HG03280 (cell line): ENCODE results near the gene GADD45B.
A peak's percentile ranks its signal among the peaks of the same experiment; 100 is the strongest.

ENCODE experiments used
- ATAC-seq: cut with Tn5 transposase; IDR thresholded peaks from one replicate; pipeline ENCODE4 v1.9.1; 2021; ENCODE audit warnings: mild to moderate bottlenecking, moderate library complexity; ENCODE audit not compliant: unreplicated experiment

The GADD45B gene, protein sequence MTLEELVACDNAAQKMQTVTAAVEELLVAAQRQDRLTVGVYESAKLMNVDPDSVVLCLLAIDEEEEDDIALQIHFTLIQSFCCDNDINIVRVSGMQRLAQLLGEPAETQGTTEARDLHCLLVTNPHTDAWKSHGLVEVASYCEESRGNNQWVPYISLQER

DNA sequence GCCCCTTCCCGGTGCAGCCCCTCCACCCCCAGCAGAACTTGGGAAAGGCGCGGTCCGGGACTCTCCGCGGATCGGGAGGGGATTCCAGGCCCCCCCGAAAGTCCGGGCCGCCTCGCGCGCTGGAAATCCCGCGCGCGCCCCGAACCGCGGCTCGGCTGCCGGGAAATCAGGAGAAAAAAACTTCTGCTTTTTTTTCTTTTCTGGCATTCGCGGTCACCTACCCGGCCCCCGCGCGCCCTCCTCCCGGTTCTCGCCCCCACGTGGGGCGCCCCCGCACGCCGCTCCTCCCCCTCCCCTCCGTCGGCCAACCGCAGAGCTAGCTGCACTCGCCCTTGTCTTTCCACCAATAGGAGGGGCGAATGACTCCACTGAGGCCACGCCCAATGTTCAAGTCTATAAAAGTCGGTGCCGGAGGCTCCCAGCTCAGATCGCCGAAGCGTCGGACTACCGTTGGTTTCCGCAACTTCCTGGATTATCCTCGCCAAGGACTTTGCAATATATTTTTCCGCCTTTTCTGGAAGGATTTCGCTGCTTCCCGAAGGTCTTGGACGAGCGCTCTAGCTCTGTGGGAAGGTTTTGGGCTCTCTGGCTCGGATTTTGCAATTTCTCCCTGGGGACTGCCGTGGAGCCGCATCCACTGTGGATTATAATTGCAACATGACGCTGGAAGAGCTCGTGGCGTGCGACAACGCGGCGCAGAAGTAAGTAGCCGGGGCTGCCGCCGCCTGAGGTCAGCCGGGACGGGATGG is at the start of gene GADD45B:
GADD45B (plus strand) TSS at position 426 of the 749 bp plus-strand sequence; CDS start at position 658, 232 bp downstream.
- ATAC-seq = peak; percentile 57

DNA sequence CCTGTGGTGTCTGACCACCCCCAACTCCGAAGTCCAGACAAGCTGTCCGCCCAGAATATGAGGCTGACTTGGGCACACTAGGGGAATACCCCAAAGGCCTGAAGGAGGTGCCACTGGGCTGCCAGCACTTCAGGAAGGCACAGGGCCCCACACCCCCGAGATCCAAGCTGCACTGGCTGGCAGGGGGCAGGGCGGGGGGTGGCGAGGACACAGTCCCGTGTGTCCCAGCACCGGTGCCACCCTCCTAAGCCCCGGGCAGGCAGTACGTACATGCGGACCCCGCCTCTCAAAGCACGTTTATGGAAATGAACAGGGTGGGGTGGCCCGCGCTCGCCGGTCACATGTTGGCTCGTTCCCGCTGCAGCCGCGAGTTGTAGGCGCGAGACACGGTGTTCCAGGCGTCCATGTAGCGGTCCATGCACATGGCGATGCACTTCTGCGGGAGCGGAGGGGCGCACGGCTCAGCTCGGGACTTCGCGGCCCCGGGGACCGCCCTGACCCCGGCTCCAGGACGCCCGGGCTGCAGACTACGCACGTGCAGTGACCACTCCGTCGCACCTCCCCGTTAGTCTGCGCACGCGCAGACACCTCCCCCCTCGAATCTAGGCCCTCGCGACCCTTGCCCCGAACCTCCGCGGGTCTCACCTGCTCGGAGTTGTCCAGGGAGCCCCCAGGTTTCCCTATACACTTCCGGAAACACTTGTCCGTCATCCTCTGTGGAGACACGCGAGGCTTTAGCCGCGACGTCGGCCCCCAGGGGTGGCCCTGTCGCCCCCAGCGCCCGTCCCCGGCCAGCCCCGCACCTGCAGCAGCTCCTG is 49.1 kb upstream of the GADD45B start:
- ATAC-seq = peak; percentile 17

DNA sequence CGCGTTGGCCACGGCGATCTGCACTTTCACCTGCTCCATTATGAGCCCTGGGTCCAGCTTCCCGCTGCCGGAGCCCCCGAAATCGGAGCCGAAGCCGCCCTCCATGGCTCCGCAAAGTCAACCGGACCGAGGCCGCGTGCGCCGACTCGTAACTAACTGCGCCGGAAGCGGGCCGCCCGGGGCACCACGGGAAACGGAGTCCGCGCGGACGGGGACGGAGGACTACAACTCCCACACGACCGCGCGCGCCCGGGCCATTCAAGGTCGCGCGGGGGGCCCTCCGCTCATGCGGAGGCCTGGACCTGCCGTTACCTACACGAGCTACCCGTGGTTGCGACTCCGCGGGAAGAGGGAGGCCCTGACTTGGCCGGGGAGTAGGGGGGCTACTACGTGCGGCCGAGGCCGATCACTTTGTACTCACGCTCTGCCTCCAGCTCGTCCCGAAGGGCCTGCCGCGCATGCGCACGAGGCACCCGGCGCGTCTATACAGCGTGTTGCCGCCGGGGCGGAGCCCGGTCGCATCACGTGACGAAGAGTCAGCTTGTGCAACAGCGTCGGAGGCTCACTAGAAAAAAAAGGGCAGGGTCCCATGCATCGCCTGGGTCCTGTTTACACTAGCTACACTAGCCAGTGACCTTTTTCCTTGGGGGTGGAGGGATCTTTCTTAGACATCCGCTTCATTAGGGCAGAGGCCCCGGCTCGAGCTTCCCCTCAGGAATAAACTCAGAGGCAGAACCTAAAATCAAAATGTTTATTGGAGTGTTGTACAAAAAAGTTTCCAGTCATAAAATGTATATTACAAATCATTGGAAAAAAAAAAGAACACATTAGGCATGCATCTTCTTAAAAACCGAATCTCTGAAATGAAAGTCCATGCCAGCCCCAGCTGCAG is 48.3 kb upstream of the GADD45B start, which contains the start of gene TIMM13:
TIMM13 (minus strand) TSS at position 158 of the 892 bp plus-strand sequence; CDS start at position 105, 53 bp downstream.
- peak; percentile 79 for ATAC-seq

DNA sequence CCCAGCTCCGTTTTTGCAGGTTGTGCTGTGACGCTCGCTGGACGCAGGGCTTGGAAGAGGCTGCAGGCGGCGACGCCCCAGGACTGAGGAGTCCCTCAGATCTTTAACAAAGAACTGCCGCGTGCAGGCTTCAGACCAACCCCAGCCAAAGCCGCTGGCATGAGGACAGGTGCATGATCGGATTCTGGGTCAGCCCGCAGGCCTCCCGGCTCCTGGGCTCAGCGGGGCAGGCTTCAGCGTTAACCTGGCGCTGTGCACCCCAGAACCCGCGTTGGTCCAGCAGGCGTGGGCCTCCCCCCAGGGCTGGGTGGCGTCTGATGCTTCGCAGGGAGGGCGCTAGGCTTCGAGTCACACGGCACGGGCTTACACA is 47.6 kb upstream of the GADD45B start:
- no peak for ATAC-seq

DNA sequence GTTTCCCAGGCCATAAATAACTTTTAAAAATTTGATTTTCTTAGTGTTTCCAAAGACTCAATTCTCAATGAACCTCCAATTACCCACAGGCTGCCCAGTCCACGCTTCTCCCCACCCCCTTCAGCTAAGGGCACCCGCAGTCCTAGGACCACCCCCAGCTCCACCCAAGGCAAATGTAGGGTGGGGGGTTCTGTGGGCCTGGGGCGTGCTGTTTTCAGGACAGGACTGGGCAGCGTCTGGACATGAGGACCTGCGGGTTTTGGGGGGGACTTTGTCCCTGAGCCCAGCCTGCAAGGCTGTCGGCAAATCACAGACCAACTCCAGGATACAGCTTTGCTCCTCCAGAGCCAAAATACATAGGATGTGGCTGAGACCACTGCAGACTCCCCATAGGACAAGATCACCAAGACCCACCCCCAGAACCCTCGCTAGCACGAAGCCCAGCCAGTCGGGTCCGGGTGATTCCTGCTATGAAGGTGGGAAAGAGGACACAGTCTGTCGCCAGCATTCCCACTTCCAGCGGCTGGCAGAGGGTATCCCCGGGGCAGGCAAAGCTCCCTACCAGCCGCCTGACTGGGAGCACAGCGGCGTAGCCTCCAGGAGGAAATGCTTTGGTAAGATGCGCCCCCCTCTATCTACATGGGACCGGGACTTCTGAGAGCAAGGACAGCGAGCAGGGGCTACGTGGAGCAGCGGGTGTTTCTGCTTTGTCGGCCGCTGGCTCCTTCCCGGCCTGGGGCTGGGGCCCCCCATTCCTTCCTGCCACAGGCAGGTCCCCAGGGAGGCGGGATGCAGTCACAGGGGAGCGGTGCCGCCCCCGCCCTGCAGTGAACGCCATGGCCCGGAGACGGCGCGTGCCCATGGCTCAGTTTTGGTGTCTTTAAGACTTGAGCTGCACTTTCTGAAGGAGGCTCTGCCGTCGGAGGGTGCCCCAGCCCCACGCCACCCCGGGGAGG is 46.9 kb upstream of the GADD45B start:
- no peak for ATAC-seq

DNA sequence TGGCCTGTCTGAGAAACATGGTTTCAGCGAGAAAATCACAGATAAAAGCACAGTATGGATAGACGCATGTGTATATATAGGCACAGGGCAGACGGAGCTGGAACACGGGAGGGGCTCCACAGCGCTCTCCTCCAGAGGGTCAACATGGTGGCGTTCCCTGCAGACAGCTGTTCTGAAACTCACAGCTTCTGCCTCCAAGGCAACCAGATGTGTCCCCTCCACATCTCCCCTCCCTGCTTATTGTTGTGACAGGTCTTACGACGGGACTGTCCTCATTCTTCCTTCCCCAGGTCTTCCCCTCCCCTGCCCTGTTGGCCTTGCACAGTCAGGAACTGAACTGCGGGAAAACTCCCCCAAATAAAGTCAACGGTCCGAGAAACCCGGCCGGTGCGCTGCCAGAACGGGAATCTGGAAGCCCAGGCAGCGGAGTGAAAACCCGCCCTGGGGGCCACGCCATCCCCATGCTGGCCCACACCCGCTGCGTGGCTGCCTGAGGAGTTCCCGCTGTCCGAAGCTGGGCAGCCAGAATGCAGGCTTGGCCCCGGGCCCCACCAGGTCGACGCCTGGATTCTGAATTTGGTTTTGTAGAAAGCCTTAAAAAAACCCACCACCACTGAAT is 45.9 kb upstream of the GADD45B start:
- no peak for ATAC-seq

DNA sequence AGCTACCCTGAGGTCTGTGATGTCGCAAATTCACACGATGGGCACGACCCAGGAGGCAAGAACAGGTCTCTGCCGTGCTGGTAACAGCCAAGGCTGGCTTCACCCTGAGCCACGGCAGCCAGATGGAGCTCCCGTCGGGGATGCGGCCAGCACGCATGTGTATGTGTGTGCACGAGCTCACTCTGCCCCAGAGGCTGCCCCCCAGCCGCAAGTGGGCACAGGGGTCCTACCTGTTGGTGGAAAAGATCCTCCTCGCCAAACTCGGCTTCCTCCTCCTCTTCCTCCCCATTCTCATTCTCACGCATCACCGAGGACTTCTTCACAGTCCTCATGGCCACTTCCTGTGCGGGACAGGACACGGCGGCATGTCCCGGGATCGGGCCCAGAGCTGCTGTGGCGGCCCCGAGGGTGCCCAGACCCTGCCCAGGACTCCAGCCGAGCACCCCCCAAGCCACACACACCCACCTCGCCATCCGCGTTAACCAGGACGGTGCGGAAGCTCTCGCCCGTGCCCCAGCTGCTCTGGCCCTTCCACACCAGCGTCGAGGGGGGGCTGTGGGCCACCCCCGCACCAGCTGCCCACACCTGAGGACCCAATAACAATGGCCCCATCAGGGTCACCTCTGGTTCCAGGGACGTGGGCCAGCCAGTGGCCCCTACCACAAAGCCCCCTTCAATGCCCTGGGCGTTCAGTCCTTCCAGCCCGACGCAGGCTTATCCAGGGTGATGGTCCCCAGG is 44.4 kb upstream of the GADD45B start:
- no peak for ATAC-seq

DNA sequence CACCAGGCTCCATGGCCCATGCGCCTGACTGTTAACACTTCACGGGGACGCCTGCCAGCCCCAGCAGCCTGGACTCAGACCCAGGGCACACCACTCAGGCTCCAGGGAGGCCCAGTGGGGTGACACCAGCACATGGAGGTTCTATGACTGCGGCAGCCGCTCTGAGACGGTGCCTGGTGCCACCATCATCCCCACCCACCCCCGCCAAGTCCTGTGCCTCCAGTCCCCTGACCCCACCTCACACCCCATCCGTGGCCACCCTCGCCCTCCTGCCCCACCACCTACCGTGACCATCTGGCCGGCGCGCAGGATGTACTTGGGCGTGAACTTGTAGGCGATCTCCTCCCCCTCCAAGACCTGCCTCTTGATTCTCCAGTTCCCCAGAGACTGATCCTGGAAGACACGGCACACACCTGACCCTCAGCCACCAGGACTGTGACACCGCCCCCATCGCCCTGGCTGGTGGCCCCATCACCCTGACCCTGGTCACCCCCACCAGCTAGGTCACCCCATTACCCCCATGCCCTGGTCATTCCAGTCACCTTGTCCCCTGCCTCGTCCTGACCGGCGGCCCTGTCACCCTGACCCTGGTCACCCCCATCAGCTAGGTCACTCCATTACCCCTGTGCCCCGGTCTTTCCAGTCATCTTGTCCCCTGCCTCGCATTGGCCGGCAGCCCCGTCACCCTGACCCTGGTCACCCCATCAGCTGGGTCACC is 43.6 kb upstream of the GADD45B start:
- ATAC-seq = no peak

DNA sequence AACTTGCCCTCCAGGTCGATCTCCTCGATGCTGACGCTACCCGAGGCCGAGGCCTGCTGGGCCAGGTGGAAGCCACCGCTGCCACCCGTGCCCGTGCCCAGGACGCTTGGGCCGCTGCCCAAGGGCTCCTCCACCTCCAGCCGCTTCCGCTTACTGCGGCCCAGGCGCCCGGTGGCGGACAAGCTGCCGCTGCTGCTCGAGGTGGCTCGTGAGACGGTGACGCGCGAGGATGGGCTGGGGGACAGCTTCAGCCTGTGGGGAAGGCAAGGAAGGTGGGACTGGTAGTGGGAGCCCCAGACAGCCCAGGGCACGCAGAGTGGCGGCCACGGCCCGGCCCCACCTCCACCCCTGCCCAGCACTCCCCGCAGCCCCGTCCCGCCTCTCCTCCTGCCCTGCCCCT is 42.1 kb upstream of the GADD45B start:
- no peak for ATAC-seq

DNA sequence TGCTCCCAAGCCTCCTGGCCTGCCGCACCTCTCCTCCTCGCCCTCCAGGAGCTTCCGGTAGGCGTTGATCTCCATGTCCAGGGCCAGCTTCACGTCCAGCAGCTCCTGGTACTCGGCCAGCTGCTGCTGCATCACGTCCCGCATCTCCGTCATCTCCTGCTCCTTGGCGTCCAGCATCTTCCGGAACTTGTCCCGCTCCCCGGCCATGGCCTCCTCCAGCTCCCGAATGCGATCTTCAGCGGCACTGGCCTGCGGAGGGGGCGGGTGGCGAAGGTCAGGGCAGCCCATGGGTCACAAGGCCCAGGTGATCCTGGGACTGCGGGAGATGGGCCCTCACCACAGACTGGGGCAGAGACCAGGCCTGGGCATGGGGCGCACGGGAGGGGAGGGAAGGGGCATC is 41.7 kb upstream of the GADD45B start:
- ATAC-seq = no peak

DNA sequence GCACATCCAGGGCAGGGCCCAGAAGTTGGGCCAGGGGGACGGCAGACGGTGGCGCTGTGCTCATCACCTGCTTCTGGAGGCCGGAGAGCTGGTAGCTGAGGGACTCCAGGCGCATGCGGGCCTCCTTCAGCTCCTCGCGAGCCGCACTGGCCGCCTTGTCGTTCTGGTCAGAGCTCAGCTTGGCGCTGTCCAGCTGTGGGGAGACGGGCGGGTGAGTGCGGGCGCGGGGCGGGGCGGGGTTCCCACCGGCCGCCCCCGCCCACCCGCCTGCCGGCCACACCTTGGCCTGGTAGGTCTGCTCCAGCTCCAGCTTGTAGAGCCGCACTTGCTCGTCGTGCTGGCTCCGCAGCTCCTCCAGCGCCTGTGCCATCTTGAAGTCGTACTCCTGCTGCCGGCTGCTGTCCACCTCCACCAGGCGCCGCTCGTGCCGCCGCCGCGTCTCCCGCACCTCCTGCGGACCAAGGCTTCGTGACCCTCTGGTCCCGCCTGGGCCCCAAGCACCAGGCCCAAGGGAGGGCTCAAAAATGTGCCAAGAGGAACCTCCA is 41.1 kb upstream of the GADD45B start:
- ATAC-seq = no peak

DNA sequence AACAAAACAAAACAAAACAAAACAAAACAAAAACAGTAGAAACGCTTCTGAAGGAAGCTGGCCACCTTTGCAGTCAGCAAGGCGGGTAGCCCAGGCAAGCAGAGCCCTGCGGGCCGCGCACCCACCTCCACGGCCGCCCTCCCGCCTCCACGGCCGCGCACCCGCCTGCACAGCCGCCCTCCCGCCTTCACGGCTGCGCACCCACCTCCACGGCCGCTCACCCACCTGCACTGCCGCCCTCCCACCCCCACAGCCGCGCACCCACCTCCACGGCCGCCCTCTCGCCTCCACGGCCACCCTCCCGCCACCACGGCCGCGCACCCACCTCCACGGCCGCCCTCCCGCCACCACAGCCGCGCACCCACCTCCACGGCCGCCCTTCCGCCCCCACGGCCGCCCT is 39.5 kb upstream of the GADD45B start:
- no peak for ATAC-seq

DNA sequence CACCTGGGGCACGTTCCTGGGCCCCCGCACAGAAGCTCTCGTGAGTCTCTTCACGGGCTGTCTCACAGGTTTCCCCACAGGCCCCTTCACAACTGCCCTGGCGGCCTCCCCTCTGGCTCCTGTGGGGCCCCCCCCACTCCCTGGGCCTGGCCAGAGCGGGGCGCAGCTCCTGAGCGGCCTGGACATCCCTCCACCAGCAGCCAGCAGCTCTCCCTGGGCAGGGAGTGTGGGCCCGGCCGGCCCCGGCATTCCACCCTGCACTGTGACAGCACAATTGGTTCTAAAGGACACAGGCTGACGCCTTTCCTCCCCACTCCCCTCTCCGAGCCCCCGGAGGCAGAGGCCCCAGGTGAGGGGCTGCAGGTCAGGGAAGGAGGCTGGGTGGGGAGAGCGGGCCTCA is 39.0 kb upstream of the GADD45B start:
- ATAC-seq = no peak

DNA sequence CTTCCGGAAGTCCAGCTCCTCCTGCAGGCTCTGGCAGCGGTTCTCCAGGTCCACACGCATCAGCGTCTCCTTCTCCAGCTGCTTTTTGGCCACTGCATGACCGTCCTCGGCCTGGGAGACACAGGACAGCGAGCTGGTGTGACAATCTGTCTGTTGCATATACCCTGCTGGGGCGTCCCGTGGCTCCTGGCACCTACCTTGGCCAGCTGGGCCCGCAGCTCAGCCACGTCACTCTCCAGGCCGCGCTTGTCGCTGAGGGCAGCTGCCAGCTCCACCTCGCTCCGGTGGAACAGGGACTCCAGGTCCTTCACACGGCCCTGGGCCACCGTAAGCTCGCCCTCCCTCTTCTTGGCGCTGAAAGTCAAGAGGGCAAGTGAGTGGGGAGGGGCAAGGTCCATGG is 37.7 kb upstream of the GADD45B start:
- no peak for ATAC-seq

DNA sequence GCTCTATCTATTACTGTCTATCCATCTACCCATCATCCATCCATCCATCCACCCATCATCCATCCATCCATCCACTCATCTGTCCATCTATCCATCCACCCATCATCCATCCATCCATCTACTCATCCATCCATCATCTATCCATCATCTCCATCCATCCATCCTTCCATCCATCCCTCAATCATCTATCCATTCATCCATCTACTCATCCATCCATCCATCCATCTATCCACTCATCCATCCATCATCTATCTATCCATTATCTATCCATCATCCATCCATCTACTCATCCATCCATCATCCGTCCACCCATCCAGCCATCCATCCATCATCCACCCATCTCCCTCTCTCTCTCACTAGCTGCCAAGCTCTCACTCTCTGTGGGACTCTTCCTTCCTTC is 35.4 kb upstream of the GADD45B start:
- ATAC-seq = no peak

DNA sequence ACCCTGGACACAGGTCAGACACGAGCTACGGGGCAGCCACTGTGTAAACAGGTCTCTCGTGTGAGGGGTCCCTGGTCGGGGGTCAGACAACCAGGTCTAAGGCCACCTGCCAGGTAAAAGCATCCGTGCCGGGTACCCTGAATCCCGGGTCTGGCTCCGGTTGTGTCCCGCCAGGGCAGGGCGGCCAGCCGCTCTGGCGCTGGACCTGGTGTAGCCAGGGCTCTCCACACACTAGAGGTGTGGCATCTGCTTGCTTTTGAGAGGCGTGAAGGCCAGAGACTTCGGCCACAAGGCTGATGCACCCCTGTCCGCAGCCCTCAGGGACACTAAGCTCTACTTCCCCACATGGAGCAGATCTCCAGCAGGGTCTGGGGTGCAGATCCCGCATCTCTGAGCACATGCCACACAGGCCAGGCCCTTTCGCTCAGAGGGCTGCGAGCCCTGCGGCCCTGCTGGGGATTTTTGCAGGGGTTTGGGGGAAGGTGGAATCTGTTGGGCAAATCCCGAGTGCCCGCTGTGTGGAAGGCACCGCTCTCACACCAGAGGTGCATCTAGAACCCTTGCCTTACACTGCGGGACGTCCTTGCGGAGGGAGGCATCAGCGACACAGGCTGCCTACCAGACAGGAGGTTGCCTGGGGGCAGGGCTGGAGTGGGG is 34.7 kb upstream of the GADD45B start:
- ATAC-seq = no peak

DNA sequence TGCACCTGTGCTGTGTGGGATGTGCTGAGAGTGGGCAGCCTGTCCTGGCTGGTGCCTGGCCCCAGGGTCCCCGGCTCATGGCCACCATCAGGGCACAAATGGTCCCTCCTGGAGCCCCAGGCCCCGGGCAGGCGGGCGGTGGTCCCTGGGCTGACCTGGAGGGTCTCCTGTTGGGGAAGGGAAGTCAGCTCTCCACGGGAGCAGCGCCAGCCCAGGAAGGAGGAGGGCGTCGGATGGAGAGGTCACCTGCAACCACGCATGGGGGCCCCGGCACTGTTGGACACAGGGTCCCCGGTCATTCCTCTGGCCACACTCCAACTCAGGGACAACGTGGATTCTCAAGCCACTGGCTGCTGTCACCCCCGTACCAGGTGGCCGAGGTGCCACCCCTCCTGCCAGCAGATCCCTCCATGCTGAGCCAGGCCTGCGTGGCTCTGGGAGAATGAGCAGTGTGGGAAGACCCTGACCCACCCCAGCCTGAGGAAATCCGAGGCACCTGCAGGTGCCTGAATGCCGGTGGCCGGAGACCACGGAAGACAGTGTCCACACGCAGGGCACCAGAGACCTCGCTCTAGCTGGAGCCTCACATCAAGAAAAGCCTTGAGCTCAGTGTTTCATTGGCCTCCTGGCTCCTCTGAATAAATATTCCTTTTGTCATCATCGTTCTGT is 32.7 kb upstream of the GADD45B start:
- ATAC-seq = no peak
